COR-L47 (cell line): ENCODE measurements around the gene SIGLEC9.

Experiments used
- DNase-seq: peaks from one replicate; lab custom pipeline; 2025; lab: John Stamatoyannopoulos, UW

The SIGLEC9 gene

GRCh38 chr19:51097166-51097738 is 27.5 kb upstream of the SIGLEC9 start:
- DNase-seq, result peak; percentile 28

GRCh38 chr19:51097796-51098195 is 26.9 kb upstream of the SIGLEC9 start:
- DNase-seq, result no peak

DNA sequence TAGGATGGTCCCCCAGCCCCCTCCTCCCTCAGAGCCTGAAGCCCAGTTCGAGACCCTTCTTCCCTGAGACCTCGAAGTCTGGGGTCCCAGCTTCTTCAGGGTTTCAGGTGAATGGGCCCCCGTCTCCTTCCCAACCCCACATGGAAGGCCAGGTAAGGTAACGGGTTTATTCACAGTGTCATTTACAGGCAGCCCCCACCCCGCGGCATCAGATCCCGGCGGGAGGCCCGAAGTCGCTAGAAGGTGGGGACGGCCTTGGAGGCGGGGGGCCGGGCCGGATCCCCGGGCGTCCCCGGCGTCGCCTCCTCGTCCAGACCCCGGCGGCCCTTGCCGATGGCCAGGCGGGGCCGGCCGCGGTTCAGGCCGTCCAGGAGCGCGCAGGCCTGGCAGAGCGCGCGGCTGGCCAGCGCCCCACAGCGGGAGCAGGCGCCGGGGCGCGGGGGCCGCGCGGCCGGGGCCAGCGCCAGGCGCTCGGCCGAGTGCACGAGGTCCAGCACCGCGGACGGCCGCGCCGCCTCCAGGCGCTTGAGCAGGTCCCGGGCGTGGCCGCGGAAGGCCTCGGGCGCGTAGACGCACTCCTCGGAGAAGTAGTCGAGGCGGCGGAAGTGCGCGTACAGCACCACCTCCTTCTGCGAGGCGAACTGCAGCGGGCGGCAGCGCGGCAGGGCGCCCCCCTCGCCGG is 26.2 kb upstream of the SIGLEC9 start:
- no peak for DNase-seq

GRCh38 chr19:51099047-51099382 is 25.7 kb upstream of the SIGLEC9 start:
- DNase-seq, result no peak

DNA sequence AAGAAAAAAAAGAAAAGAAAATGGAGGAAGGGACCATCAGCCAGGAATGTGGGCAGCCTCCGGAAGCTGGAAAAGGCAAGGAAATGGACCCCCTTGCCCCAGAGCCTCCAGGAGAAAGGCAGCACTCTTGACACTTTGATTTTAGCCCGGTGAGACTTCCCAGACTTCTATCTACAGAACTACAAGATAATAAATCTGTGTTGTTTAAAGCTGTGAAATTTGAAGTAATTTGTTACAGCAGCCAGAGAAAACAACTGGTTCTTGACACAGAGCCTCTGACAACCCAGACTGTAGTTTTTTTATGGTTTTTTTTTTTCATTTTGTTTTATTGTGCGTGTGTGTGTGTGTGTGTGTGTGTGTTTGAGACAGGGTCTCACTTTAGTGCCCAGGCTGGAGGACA is 24.1 kb upstream of the SIGLEC9 start:
- no peak for DNase-seq

GRCh38 chr19:51101171-51101865 is 23.4 kb upstream of the SIGLEC9 start:
- no peak for DNase-seq

DNA sequence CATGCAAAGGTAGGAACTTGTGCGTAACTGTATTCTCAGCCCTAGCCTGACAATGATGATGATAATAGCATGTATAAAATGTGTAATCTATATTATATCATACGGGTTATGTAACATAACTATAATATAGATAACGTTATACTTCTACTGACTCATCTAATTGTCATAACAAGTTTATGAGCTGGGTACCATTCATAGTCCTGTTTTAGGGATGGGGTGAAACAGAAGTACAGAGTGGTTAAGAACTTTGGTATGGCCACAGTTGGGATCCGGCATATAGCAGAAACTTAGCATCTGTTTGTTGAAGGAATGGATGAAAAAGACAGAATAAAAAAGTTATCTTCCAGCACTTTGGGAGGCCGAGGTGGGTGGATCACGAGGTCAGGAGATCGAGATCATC is 21.7 kb upstream of the SIGLEC9 start:
- no peak for DNase-seq

DNA sequence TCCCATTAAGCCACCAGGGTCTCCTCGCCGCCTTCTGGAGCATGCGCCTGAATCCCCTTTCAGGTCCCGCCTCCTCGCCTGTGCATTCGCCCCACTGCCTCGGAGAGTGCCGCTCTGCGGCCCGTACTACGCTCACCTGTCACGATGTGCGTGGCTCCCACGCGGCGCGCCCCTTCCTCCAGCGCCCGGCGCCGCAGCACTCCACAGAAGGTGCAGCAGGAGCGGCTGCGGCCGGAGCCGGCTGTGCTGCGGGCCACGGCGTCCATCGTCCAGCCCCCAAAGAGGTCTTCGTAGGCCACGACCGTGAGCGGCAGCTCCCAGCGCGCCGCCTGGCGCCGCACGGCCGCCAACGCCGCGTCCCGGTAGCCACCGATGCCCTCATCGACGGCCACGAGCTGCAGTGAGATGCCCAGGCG is 20.8 kb upstream of the SIGLEC9 start:
- no peak for DNase-seq

DNA sequence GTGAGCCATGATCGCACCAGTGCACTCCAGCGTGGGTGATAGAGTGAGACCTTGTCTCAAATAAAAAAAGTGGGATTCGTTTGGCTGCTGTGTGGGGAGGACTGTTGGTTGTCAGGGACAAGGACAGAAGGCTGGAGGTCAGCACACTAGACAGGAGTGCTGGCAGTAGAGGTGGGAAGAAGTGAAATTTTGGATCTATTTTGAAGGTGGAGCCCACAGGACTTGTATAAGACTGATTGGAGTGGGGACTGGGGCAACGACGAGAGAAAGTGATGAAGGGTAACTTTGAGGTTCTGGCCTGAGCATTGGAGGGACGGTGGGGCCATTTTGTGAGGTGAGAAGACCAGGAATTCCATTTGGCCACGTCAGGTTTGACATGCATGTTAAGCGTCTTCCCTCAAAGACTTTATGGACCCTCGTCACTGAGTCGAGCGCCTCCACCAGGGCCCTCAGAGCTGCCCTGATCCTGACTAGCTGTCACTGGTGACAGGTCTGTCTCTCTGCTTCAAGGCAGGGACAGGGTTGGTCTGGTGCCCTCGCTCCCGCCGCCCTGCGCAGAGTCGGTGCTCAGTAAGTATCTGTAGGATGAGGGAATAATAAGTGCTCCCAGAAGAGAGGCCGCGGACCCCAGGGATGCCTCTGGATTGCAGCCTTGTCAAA is 17.2 kb upstream of the SIGLEC9 start:
- peak; percentile 8 for DNase-seq

DNA sequence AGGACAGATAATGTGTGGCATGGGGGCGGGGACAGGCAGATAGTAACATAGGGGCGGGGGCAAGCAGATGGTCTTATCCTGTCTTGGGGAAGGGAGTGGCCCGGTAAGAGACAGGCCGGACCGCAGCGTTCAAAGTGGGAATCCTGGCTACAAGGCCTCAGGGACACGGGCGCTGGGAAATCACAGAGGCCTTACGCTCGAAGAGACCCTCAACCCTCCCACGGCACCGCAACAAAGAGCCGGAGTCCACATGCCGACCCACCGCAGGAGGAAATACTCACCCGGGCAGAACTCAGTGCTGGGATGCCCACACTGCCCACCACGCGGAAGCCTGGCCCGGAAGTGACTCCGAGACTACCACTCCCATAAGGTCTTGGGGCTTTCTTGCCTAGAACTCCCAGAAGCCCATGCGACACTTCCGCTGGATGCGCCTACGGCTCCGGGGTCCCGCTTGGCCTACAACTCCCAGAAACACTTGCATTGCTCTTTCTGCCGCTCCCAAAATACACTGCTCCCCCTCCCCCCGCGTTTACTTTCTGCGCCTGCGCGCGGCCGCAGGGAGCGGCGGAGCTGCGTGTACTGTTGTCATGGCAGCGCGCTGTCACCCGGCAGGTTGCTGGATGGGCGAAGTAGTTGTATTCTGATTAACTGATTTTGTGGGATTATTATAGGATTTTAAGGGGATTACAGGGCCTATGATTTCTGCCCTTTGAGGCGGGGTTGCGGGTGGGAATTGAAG is 16.5 kb upstream of the SIGLEC9 start, which contains the start of gene CTU1:
CTU1 (minus strand) TSS at position 344 of the 739 bp plus-strand sequence. CDS start 3,840 bp downstream, outside the sequence.
- peak; percentile 97 for DNase-seq

DNA sequence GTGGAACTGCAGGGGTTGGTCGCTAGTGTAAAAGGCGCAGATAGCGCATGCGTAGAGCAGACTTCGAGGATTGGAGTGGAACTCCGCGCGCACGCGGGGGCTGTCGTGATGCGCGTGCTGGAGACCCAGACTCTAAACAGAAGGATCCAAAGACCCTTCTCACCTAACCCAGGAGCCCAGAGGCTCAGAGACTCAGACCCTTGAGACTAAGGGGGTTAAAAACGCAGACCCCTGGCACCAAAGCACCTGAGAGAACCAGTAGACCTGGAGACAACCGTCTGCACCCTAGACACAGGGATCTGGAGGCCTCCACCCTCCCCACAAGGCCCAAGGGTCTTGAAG is 15.9 kb upstream of the SIGLEC9 start:
- DNase-seq, result no peak

- no peak for DNase-seq
Measured at GRCh38 chr19:51110666-51110971, 14.1 kb upstream of the SIGLEC9 start.

DNA sequence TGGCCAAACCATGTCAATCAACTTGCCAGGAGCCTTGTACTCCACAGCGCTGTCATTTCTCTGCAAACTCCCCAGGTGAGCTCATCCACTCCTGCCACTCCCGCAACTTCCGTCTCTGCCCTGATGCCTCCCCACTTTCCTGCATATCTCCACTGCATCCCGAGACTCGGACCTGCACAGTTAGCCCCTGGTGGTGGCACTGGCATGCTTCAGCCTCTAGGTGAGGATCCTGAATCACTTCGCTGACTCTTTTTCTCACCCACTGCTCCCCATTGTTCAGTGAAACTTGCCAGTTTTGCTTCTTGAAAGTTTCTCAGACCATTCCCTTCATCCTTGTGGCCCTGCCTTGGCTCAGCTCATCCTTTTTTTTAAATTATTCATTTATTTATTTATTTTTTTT is 13.1 kb upstream of the SIGLEC9 start:
- peak; percentile 1 for DNase-seq

- DNase-seq, result no peak
Measured at GRCh38 chr19:51114087-51114729, 10.5 kb upstream of the SIGLEC9 start.

DNA sequence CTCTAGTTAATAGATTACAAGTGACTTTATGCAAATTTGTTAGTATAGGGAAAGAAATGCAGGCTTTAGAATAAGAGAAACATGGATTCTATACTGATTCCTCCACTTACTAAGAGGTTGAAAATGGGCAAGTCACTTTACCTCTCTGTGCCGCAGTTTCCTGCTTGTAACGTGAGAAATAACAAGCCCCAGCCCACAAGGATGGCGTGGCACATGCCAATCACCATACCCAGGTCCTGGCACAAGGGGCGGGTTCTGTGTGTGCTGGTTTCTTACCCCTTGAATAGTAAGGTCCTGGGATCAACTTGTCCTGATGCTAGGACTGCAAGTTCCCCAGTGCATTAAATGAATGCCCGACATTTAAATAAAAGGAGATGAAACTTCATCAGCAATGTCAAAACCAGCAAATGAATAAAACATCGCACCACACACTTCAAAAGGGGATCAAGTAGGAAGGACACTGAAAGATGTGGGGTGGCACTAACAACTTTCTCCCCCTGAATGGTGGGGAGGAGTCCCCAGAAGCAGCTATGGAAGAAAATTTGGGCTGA is 7.9 kb upstream of the SIGLEC9 start:
- DNase-seq, result no peak

- no peak for DNase-seq
Measured at GRCh38 chr19:51119101-51119500, 5.6 kb upstream of the SIGLEC9 start.

DNA sequence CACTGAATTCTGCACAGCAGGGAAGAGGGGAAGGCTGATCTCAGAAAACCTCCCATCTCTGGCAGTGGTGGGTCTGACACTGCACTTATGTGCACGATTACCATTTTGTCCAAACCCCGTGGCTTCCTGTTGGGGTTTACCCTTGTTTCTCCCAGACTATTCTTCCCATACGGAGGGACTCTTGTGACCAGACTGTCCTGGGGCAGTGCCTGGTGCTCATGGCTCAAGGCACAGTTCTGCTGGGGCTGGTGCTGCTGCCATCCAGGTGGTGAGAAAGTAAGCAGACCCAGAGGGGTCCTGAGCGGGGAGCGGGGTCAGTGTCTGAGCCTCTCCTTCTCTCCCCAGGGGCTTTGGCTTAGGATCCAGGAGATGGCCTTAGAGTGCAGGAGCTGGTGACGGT is 5.1 kb upstream of the SIGLEC9 start:
- no peak for DNase-seq

- no peak for DNase-seq
Measured at GRCh38 chr19:51120160-51120559, 4.5 kb upstream of the SIGLEC9 start.

GRCh38 chr19:51121257-51121656 is 3.4 kb upstream of the SIGLEC9 start:
- DNase-seq, result no peak

DNA sequence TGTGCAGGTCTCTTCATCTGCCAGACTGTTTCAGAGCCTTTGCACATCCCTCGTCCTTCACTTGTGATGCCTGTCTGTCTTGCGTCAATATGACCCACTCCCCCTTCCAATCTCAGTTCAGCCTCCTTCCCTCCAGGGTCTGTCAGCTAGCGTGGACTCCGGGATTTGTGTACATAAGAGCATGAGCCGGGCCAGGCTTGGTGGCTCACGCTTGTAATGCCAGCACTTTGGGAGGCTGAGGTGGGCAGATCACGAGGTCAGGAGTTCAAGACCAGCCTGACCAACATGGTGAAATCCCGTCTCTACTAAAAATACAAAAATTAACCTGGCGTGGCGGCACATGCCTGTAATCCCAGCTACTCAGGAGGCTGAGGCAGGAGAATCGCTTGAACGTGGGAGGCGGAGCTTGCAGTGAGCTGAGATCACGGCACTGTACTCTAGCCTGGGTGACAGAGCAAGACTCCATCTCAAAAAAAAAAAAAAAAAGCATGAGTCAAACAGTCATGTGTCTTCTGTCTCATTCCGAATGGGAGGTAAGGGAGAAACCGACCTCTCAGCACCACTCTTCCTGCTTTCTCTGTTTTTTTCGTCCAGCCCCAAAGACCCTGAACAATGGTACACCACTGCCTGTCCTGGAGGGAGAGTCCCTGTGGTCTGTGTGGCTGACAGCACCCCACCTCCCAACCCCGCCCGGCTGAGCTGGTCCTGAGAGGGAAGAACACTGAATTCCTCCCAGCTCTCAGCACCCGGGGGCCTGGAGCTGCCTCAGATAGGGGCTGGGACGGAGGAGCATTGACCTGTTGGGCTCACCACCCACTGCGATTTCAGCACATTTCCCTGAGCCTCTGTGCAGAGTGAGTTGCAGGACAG is 2.4 kb upstream of the SIGLEC9 start:
- DNase-seq, result no peak

GRCh38 chr19:51123381-51123800 is 1.3 kb upstream of the SIGLEC9 start:
- no peak for DNase-seq
